BE2C (cell line): ENCODE measurements around the gene RNLS.
A peak's percentile ranks its signal among the peaks of the same experiment; 100 is the strongest.

Experiments used
- DNase-seq: peaks from one replicate; pipeline ENCODE4 v3.0.0-alpha.2; 2020
- H3K27me3 ChIP-seq: fragments of 250-450 bp; sonication (Bioruptor Pico); 2 replicates; pipeline ENCODE4 v1.5.1; 2020; ENCODE audit warnings: mild to moderate bottlenecking
- H3K36me3 ChIP-seq: fragments of 250-450 bp; sonication (Bioruptor Pico); 2 replicates; pipeline ENCODE4 v1.5.1; 2020; ENCODE audit warnings: mild to moderate bottlenecking
- H3K4me1 ChIP-seq: fragments of 250-450 bp; sonication (Bioruptor Pico); 2 replicates; pipeline ENCODE4 v1.5.1; 2020
- H3K4me3 ChIP-seq: 2 replicates; pipeline ENCODE4 v1.5.1; 2011; ENCODE audit warnings: low read depth, low read length
- H3K9me3 ChIP-seq: fragments of 250-450 bp; sonication (Bioruptor Pico); 2 replicates; pipeline ENCODE4 v1.5.1; 2020
- CTCF ChIP-seq: IDR thresholded peaks from 2 replicates; pipeline ENCODE4 v1.5.1; 2012; ENCODE audit warnings: mild to moderate bottlenecking, low read depth, low read length

Gene RNLS

GRCh38 chr10:88616250-88616977 lies 33.3 kb upstream of the RNLS start:
- TF ChIP-seq CTCF = no peak
- Histone ChIP-seq H3K4me3 (no peak overlapping the region), H3K9me3 (no peaks in the 10 kb centered on the region), H3K27me3 (no peaks in the 10 kb centered on the region), H3K36me3 (no peaks in the 10 kb centered on the region), H3K4me1 (peaks cover 9% of the 10 kb centered on the region)
- DNase-seq = peak; percentile 62

- TF ChIP-seq CTCF = no peak
- DNase-seq = no peak
- Histone ChIP-seq H3K27me3 (no peaks in the 10 kb centered on the region), H3K9me3 (no peaks in the 10 kb centered on the region), H3K4me1 (no peaks in the 10 kb centered on the region), H3K36me3 (no peaks in the 10 kb centered on the region), H3K4me3 (no peak overlapping the region)
Observed at GRCh38 chr10:88608780-88609179, 25.7 kb upstream of the RNLS start.

- Histone ChIP-seq H3K4me3 (no peak overlapping the region), H3K4me1 (no peaks in the 10 kb centered on the region)
- no peak for DNase-seq
Observed at GRCh38 chr10:88608052-88608732, 25.1 kb upstream of the RNLS start.

GRCh38 chr10:88598055-88598454 lies 14.9 kb upstream of the RNLS start:
- H3K9me3 ChIP-seq = no peaks in the 10 kb centered on the region
- no peaks in the 10 kb centered on the region for H3K27me3 ChIP-seq
- H3K36me3 ChIP-seq = no peaks in the 10 kb centered on the region
- H3K4me3 ChIP-seq = no peak overlapping the region
- H3K4me1 ChIP-seq = no peaks in the 10 kb centered on the region
- TF ChIP-seq CTCF = no peak
- no peak for DNase-seq

More at GRCh38 chr10:88608052-88608732, 25.1 kb upstream of the RNLS start:
- no peaks in the 10 kb centered on the region for H3K9me3 ChIP-seq
- TF ChIP-seq CTCF = no peak
- H3K27me3 ChIP-seq = no peaks in the 10 kb centered on the region
- H3K36me3 ChIP-seq = no peaks in the 10 kb centered on the region

- Histone ChIP-seq H3K4me3 (no peak overlapping the region), H3K36me3 (no peaks in the 10 kb centered on the region), H3K9me3 (no peaks in the 10 kb centered on the region), H3K27me3 (no peaks in the 10 kb centered on the region), H3K4me1 (no peaks in the 10 kb centered on the region)
- DNase-seq = no peak
- no peak for TF ChIP-seq CTCF
Observed at GRCh38 chr10:88594482-88594881, 11.4 kb upstream of the RNLS start.

GRCh38 chr10:88592906-88593305 lies 9.8 kb upstream of the RNLS start:
- no peak for TF ChIP-seq CTCF
- no peak for DNase-seq
- no peaks in the 10 kb centered on the region for H3K9me3 ChIP-seq
- H3K36me3 ChIP-seq = no peaks in the 10 kb centered on the region
- H3K27me3 ChIP-seq = no peaks in the 10 kb centered on the region
- H3K4me1 ChIP-seq = no peaks in the 10 kb centered on the region
- no peak overlapping the region for H3K4me3 ChIP-seq
